T-cell (primary cell): ENCODE measurements around the gene CC2D2A. TPM values are rescaled to one million over a fixed set of nuclear protein-coding genes. Genes with fewer than 3 reads are reported as not detected.

Experiments used
- ATAC-seq, 4 experiments: fragments of 200-7000 bp in 3 of 4; fragments of 150-1000 bp in 1 of 4; cut with Tn5 transposase; replicated peaks in 1 of 4; 1 replicate in 3 of 4; 2 replicates in 1 of 4; pipeline ENCODE4 v1.10.0; 2021; ENCODE audit warnings: moderate library complexity in 3 of 4, mild to moderate bottlenecking in 2 of 4, moderate number of reproducible peaks in 1 of 4
- CTCF ChIA-PET, 2 donors: fragments of 300-600 bp; sonication (Branson Sonifier 250); formaldehyde crosslinking; loops; one replicate each; lab custom pipeline; 2022; ENCODE audit warnings: antibody characterized with exemption in 2 of 2; lab: Charles Lee
- POLR2A ChIA-PET, 2 donors: fragments of 300-600 bp; sonication (Branson Sonifier 250); formaldehyde crosslinking; loops; one replicate each; lab custom pipeline; 2022; ENCODE audit warnings: antibody characterized with exemption in 2 of 2; lab: Charles Lee
- DNase-seq, 35 experiments: peaks; one replicate each; pipeline versions ENCODE4 v3.0.0 to v3.0.0-alpha.2; 2013 to 2023
- H3K27ac ChIP-seq: one replicate; pipeline ENCODE4 v1.5.1; 2013; ENCODE audit warnings: low read length
- H3K27me3 ChIP-seq, 2 experiments: replicated peaks in 1 of 2; 1 replicate in 1 of 2; 2 replicates in 1 of 2; pipeline versions ENCODE4 v1.6.1 to v1.7.0; 2013; ENCODE audit warnings: low read length in 1 of 2, mixed read lengths in 1 of 2; ENCODE audit not compliant: control insufficient read depth in 2 of 2, insufficient read depth in 2 of 2; ENCODE audit errors: extremely low read depth in 1 of 2
- H3K36me3 ChIP-seq, 2 donors: 1 replicate in 1 of 2; 2 replicates in 1 of 2; pipeline versions ENCODE4 v1.6.1 to v1.7.0; 2013; ENCODE audit warnings: low read length in 1 of 2; ENCODE audit not compliant: control insufficient read depth in 2 of 2, insufficient read depth in 1 of 2; ENCODE audit errors: extremely low read depth in 1 of 2
- H3K4me1 ChIP-seq, 2 experiments: 1 replicate in 1 of 2; 2 replicates in 1 of 2; pipeline versions ENCODE4 v1.6.1 to v1.7.0; 2013; ENCODE audit warnings: low read length in 2 of 2, mixed read lengths in 1 of 2; ENCODE audit not compliant: insufficient read depth in 2 of 2, control insufficient read depth in 1 of 2; ENCODE audit errors: extremely low read depth in 1 of 2
- H3K4me3 ChIP-seq, 2 donors: 1 replicate in 1 of 2; 2 replicates in 1 of 2; pipeline versions ENCODE4 v1.5.1 to v1.7.0; 2013; ENCODE audit warnings: mild to moderate bottlenecking in 2 of 2, low read length in 1 of 2, moderate library complexity in 1 of 2; ENCODE audit not compliant: control insufficient read depth in 1 of 2; ENCODE audit errors: extremely low read depth in 1 of 2
- H3K9me3 ChIP-seq: 2 replicates; pipeline ENCODE4 v1.7.0; 2013
- H3K27ac Mint-ChIP-seq, 2 donors: one replicate each; pipeline ENCODE4 v1.8.0; 2020 to 2021; ENCODE audit warnings: mild to moderate bottlenecking in 2 of 2, mixed read lengths in 2 of 2
- H3K27me3 Mint-ChIP-seq, 2 donors: one replicate each; pipeline ENCODE4 v1.8.0; 2021 to 2022; ENCODE audit warnings: mixed read lengths in 2 of 2
- H3K36me3 Mint-ChIP-seq: one replicate; pipeline ENCODE4 v1.8.0; 2021; ENCODE audit warnings: mixed read lengths
- H3K4me1 Mint-ChIP-seq, 3 donors: one replicate each; pipeline ENCODE4 v1.8.0; 2020 to 2022; ENCODE audit warnings: mixed read lengths in 3 of 3, mild to moderate bottlenecking in 1 of 3
- H3K4me3 Mint-ChIP-seq, 3 donors: one replicate each; pipeline ENCODE4 v1.8.0; 2020 to 2022; ENCODE audit warnings: mild to moderate bottlenecking in 3 of 3, mixed read lengths in 3 of 3, moderate library complexity in 3 of 3
- H3K9me3 Mint-ChIP-seq, 3 donors: one replicate each; pipeline ENCODE4 v1.8.0; 2020 to 2022; ENCODE audit warnings: mixed read lengths in 3 of 3
- WGBS: methylation state at CpG from one replicate; pipeline ENCODE4 v1.1.5; 2013; ENCODE audit warnings: missing lambda C conversion rate; ENCODE audit not compliant: insufficient coverage; 5-methylcytosine and 5-hydroxymethylcytosine counted together
- total RNA-seq, 35 experiments: library from RNA in 6 of 35; stranded (reverse) in 6 of 35; fragments of 120-200 nt in 1 of 35; gene quantifications; one replicate each; pipeline versions ENCODE4 v1.2.1 to v1.2.4 and lab custom pipeline; 2013 to 2026

The CC2D2A gene
- total RNA-seq, 5 donors from 2014 or later (not counting 1 experiment from before 2014, with no cell fraction given) = 0.16 to 1.1 (median 0.40) TPM

DNA sequence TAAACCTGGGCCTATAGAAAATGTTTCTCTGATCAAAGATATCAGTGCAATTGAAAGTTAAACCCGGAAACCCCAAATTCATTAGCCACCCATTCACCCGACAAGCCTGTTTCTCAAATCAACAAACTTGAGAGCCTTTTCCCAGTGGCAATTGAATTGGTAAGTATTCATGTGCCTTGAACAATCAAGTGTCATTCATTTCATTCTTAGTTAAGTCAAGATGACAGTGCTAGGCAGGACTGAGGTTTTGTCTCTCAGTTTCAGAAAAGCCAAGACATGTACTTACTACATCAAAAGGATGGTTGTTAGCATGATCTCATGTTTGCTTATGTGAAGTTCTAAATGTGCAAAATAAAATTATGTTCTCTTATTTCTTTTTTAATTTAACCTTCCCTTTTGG is 32.3 kb downstream of the CC2D2A start:
- DNase-seq (no peak), ATAC-seq (no peak)
- Mint-ChIP-seq H3K36me3 (peaks cover 14% of the 10 kb centered on the region), H3K27ac (no peak overlapping the region), H3K9me3 (peaks cover 0 to 6% (median 6%) of the 10 kb centered on the region in 3 donors), H3K27me3 (peaks cover 0 to 12% of the 10 kb centered on the region in 2 donors), H3K4me1 (no peaks in the 10 kb centered on the region), H3K4me3 (no peak overlapping the region)
- CTCF ChIA-PET = no interaction called here
- Histone ChIP-seq H3K27ac (no peak overlapping the region), H3K9me3 (no peaks in the 10 kb centered on the region), H3K36me3 (no peaks in the 10 kb centered on the region), H3K4me3 (no peak overlapping the region), H3K27me3 (no peaks in the 10 kb centered on the region), H3K4me1 (no peaks in the 10 kb centered on the region)
- no CpG with 5 or more reads among the region's 2 CpGs for WGBS
- POLR2A ChIA-PET = no interaction called here

DNA sequence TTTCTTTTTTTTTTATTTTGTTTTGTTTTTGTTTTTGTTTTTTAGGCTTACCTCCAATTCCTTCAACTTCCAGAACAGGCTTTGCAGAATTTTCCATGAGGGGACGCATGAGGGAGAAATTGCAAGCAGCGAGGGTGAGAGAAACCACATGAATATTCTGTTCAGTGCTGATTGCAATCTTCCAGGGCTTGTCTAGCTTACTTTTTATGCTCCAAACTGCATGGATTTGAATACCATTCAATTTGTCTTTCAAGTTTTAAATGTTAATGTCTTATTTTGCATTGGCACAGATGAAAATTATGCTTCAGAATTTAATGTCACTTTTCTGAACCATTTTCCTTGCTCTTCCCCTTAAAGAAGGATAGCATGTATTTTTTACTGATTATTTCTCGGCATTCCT is 32.7 kb downstream of the CC2D2A start:
- H3K9me3 Mint-ChIP-seq = peaks cover 0 to 6% (median 3%) of the 10 kb centered on the region in 3 donors
- no peak overlapping the region for H3K4me3 Mint-ChIP-seq
- Histone ChIP-seq H3K4me3 (no peak overlapping the region), H3K36me3 (no peaks in the 10 kb centered on the region), H3K4me1 (no peaks in the 10 kb centered on the region), H3K27me3 (no peaks in the 10 kb centered on the region), H3K27ac (no peak overlapping the region), H3K9me3 (no peaks in the 10 kb centered on the region)
- WGBS = no CpG with 5 or more reads among the region's 3 CpGs
- no peaks in the 10 kb centered on the region for H3K4me1 Mint-ChIP-seq
- ATAC-seq (no peak), DNase-seq (no peak)
- H3K27ac Mint-ChIP-seq = no peak overlapping the region
- H3K27me3 Mint-ChIP-seq = peaks cover 0 to 12% of the 10 kb centered on the region in 2 donors
- ChIA-PET CTCF (no interaction called here), POLR2A (interaction anchor here in 1 of 2 donors (0.6 kb wide), 1 partner anchor 273 kb away, joined by 4 read pairs; no protein-coding TSS in a partner anchor)
- H3K36me3 Mint-ChIP-seq = peaks cover 15% of the 10 kb centered on the region

DNA sequence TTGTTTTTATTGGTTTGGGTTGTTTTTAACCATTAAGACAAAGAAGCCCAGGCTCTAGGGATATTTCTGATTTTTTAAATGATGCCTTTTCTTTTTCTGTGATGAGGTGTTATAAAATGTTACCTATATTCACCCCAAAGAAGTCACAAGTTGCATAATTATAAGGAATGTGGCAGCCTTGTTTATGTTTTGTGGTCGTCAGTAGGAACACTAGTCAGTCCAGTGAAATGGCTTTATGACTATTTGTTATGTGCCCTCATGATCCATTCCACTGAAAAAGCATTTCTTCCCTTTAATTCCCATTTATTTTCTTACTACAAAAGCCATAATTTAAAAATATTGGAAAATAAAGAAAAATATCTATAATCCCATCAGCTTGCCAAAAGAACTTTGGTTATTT is 34.4 kb downstream of the CC2D2A start:
- CTCF ChIA-PET = no interaction called here
- Mint-ChIP-seq H3K27ac (no peak overlapping the region), H3K27me3 (peaks cover 0 to 6% of the 10 kb centered on the region in 2 donors), H3K4me1 (no peaks in the 10 kb centered on the region), H3K4me3 (no peak overlapping the region), H3K9me3 (peaks cover 0 to 4% (median 0%) of the 10 kb centered on the region in 3 donors), H3K36me3 (peaks cover 24% of the 10 kb centered on the region)
- ATAC-seq (no peak), DNase-seq (no peak)
- H3K27me3 ChIP-seq = no peaks in the 10 kb centered on the region
- no peaks in the 10 kb centered on the region for H3K36me3 ChIP-seq
- no peaks in the 10 kb centered on the region for H3K4me1 ChIP-seq
- H3K4me3 ChIP-seq = no peak overlapping the region
- POLR2A ChIA-PET = no interaction called here
- WGBS = no CpG with 5 or more reads among the region's 1 CpG
- no peak overlapping the region for H3K27ac ChIP-seq
- no peaks in the 10 kb centered on the region for H3K9me3 ChIP-seq

DNA sequence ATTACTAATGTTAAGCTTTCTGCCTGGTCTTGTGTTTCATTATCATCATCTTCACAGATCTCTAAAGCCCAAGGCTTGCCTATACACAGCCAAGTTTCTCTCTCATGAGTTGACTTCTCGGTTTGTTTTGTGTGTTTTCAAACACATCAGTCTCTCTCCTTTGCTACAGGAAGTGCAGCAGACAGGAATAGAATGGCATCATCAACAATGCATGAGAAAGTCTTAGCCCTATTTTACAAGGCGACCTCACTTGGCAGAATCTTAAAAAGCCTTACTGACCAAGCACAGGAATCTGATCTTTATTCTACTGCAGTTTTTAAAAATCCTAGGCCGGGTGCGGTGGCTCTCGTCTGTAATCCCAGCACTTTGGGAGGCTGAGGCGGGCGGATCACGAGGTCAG is 36.8 kb downstream of the CC2D2A start:
- Histone ChIP-seq H3K27me3 (no peaks in the 10 kb centered on the region), H3K9me3 (no peaks in the 10 kb centered on the region), H3K4me3 (no peak overlapping the region), H3K36me3 (no peaks in the 10 kb centered on the region), H3K4me1 (no peaks in the 10 kb centered on the region), H3K27ac (no peak overlapping the region)
- DNase-seq = no peak
- peaks cover 0 to 4% (median 0%) of the 10 kb centered on the region in 3 donors for H3K9me3 Mint-ChIP-seq
- no peak for ATAC-seq
- H3K4me3 Mint-ChIP-seq = no peak overlapping the region
- ChIA-PET CTCF (no interaction called here), POLR2A (interaction anchor here in 1 of 2 donors (0.6 kb wide), 1 partner anchor 1990 kb away, joined by 3 read pairs; no protein-coding TSS in a partner anchor)
- WGBS = 29% methylated on average over 1 of the region's 8 CpGs
- no peaks in the 10 kb centered on the region for H3K4me1 Mint-ChIP-seq
- no peak overlapping the region for H3K27ac Mint-ChIP-seq
- H3K36me3 Mint-ChIP-seq = peaks cover 28% of the 10 kb centered on the region
- H3K27me3 Mint-ChIP-seq = no peaks in the 10 kb centered on the region

DNA sequence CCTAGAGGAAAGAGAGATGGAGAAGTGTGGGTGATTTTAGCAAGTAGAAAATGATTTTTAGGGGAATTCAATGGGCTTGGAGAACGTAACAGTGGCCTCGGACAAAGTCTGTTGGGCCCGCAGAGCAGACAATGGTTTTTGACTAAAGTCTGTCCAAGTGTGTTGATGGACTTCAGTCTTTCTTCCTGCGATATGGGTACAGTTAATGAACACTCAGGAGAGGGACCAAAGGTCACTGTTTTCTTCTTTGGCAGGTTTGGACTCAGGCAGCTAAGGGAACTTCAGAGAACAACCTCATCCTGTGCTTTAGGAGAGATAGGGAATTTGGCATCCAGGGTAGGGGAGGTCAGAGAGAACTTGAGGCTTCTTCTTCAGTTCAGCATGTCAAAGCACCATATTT is 38.0 kb downstream of the CC2D2A start:
- ChIA-PET POLR2A (no interaction called here), CTCF (no interaction called here)
- Histone ChIP-seq H3K27ac (no peak overlapping the region), H3K27me3 (no peaks in the 10 kb centered on the region), H3K9me3 (no peaks in the 10 kb centered on the region), H3K4me1 (no peaks in the 10 kb centered on the region), H3K36me3 (no peaks in the 10 kb centered on the region), H3K4me3 (no peak overlapping the region)
- no peaks in the 10 kb centered on the region for H3K27me3 Mint-ChIP-seq
- ATAC-seq = no peak
- no peak for DNase-seq
- no peak overlapping the region for H3K4me3 Mint-ChIP-seq
- H3K4me1 Mint-ChIP-seq = no peaks in the 10 kb centered on the region
- H3K27ac Mint-ChIP-seq = no peak overlapping the region
- peaks cover 0 to 4% (median 0%) of the 10 kb centered on the region in 3 donors for H3K9me3 Mint-ChIP-seq
- WGBS = 74% methylated on average over 3 of the region's 4 CpGs
- peaks cover 37% of the 10 kb centered on the region for H3K36me3 Mint-ChIP-seq

DNA sequence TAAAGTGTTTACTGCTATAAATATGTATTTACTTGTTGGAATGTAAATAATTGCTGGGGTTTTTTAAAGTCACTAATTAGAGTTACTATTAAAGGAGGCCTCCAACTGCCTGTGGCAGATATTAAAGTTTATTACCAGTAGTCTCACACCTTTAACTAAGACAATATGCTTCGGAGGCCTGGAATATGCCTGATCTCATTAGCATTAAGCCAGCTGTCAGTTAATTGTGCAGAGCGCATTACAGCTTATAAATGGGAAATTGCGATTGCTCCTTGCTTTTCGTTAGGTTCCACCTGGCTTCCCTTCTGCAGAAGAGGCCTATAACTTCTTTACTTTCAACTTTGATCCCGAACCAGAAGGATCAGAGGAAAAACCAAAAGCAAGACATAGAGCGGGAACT is 41.3 kb downstream of the CC2D2A start:
- CTCF ChIA-PET = interaction anchor here in 1 of 2 donors (0.5 to 0.8 kb wide), 2 partner anchors 189 to 365 kb away, joined by 3 to 4 read pairs; no protein-coding TSS in a partner anchor
- Mint-ChIP-seq H3K36me3 (peaks cover 43% of the 10 kb centered on the region), H3K4me3 (no peak overlapping the region), H3K27ac (no peak overlapping the region), H3K9me3 (peaks cover 0 to 4% (median 0%) of the 10 kb centered on the region in 3 donors), H3K27me3 (no peaks in the 10 kb centered on the region), H3K4me1 (no peaks in the 10 kb centered on the region)
- 100% methylated on average over 1 of the region's 6 CpGs for WGBS
- Histone ChIP-seq H3K9me3 (no peaks in the 10 kb centered on the region), H3K27ac (no peak overlapping the region), H3K4me1 (peaks cover 0 to 2% of the 10 kb centered on the region in 2 experiments), H3K4me3 (no peak overlapping the region), H3K27me3 (no peaks in the 10 kb centered on the region), H3K36me3 (no peaks in the 10 kb centered on the region)
- ATAC-seq (no peak), DNase-seq (no peak)
- POLR2A ChIA-PET = no interaction called here
